Coronary artery (tissue), 2 donors: ENCODE data around the gene FCER1G.

Source experiments
- DNase-seq: peaks from one replicate; pipeline ENCODE4 v3.0.0-alpha.2; 2017; ENCODE audit warnings: low spot score
- H3K27ac ChIP-seq, 2 donors: fragments of 200-600 bp; sonication (generic); one replicate each; pipeline ENCODE4 v1.5.1; 2016 to 2019
- H3K4me3 ChIP-seq: fragments of 200-600 bp; sonication (generic); 2 replicates; pipeline ENCODE4 v1.5.1; 2016; ENCODE audit warnings: mild to moderate bottlenecking, moderate library complexity
- TF ChIP-seq, protein P1 (sequence below): fragments of 200-600 bp; sonication (generic); IDR thresholded peaks from one replicate; pipeline ENCODE4 v1.5.1; 2019; ENCODE audit warnings: antibody characterized with exemption

FCER1G gene

GRCh38 chr1:161187311-161187710 is 27.8 kb upstream of the FCER1G start:
- Histone ChIP-seq H3K4me3 (no peak overlapping the region), H3K27ac (no peak overlapping the region)
- DNase-seq = no peak
- TF ChIP-seq, protein P1, sequence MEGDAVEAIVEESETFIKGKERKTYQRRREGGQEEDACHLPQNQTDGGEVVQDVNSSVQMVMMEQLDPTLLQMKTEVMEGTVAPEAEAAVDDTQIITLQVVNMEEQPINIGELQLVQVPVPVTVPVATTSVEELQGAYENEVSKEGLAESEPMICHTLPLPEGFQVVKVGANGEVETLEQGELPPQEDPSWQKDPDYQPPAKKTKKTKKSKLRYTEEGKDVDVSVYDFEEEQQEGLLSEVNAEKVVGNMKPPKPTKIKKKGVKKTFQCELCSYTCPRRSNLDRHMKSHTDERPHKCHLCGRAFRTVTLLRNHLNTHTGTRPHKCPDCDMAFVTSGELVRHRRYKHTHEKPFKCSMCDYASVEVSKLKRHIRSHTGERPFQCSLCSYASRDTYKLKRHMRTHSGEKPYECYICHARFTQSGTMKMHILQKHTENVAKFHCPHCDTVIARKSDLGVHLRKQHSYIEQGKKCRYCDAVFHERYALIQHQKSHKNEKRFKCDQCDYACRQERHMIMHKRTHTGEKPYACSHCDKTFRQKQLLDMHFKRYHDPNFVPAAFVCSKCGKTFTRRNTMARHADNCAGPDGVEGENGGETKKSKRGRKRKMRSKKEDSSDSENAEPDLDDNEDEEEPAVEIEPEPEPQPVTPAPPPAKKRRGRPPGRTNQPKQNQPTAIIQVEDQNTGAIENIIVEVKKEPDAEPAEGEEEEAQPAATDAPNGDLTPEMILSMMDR = no peak

- H3K4me3 ChIP-seq = no peak overlapping the region
- no peak for DNase-seq
- TF ChIP-seq, protein P1 = no peak
- no peak overlapping the region for H3K27ac ChIP-seq
Measured at GRCh38 chr1:161188381-161188780, 26.7 kb upstream of the FCER1G start.

DNA sequence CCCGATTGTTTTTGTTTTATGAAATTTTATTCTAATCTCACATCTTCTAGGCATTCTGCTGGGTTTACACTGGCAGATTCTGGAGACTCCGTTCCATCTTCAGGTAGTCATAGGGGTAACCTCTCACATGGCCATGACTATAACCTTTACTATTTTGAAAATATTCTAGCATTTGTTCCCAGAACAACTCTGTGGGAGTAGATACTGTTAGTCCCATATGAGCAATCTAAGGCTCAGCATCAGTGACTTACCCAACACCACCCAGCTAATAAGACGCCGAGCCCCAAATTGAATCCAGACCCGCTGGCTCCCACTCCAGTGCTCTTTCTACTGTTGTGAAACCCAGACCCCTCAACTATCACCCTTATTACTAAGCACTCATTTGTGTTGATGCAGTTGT is 26.1 kb upstream of the FCER1G start:
- Histone ChIP-seq H3K4me3 (no peak overlapping the region), H3K27ac (no peak overlapping the region)
- DNase-seq = no peak
- TF ChIP-seq, protein P1 = no peak

DNA sequence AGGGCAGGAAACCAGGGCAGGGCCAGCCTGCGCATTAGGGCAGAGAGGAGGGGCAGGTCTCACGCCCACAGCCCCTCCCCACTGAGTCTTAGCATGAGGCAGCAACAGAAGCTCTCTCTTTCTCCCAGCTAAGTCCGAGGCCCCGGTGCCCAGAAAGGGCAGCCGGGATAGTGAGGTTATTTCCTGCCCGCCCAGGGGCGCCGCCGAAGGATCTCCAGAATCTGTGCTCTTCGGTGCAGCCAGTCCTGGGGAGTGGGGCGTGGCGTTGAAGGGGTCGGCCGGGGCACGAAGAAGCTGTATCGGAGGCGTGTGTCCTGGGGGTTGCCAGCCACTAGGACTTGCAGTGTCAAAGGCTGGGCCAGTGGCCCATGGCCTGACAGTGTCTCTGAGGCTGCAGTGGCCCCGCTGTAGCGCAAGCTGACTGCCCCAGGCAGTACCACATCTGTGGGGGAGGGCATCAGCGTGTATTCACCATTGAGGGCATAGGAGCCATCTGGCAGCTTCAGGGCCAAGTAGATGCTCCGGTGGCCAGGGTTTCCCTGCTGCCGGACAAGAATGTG is 24.1 kb upstream of the FCER1G start:
- no peak overlapping the region for H3K4me3 ChIP-seq
- no peak for DNase-seq
- TF ChIP-seq, protein P1 = no peak
- H3K27ac ChIP-seq = no peak overlapping the region

- TF ChIP-seq, protein P1 = no peak
- Histone ChIP-seq H3K27ac (no peak overlapping the region), H3K4me3 (no peak overlapping the region)
- no peak for DNase-seq
Measured at GRCh38 chr1:161191971-161192370, 23.1 kb upstream of the FCER1G start.

DNA sequence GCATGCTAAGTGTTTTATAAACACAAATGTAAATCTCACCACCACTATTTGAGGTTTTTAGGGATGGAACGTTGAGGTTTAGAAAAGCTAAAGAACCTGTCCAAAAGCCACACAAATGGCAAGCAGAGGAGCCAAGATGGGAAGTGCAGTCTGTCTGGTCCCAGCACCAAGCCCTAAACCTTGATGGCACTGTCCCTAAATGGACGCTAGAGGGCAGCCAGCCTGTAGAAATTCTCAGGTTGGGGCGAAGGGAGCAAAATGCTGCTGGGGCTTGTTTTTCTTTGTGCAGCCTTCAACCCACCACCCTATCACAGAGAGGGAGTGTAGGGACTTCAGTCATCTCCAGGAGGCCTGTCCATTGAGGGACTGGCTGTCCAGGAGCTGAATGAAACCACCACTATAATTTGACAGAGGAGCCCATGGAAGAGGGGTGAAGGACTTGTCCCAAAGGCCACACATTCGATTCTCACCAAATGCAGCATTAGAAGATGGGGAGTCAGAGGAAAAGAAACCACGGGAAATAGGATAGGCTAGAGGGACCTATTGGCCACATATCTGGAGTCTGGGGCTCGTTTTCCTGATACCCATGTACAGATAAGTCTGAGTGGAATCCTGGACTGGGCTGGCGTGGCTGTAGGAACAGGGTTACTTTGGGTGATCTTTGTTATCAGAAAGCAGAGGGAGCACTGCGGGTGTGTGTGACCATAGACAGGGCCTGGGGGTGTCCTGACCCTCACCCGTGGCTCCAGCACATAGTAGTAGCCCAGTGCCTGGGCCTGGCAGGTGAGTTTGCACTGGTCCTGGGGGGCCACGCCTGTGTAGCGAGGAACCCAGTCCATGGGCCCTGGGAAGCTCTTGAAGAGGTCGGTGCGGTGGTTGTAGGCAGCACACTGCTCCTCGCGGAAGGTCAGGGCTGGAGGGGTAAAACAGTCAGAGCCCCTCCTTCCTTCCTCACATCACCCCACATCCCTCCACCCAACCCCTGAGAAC is 22.3 kb upstream of the FCER1G start:
- H3K4me3 ChIP-seq = peak overlapping the region; percentile 75
- no peak for DNase-seq
- TF ChIP-seq, protein P1 = peak; percentile 82
- H3K27ac ChIP-seq = peak overlapping the region; percentile 23 to 70
